PC-3 (cell line): ENCODE results near the gene GAS2L3. TPM values are rescaled to one million over a fixed set of nuclear protein-coding genes. Genes with fewer than 3 reads are reported as not detected.
A peak's percentile ranks its signal among the peaks of the same experiment; 100 is the strongest.
"Not testable (repeated sequence)": the region's sequence is repeated elsewhere in the genome, so short reads cannot be mapped to it uniquely, and the experiment has no call there.

ENCODE experiments used
- ATAC-seq: fragments of 200-7000 bp; cut with Tn5 transposase; 2 replicates; pipeline ENCODE4 v1.9.1; 2020; ENCODE audit warnings: mild to moderate bottlenecking, moderate library complexity
- BruUV-seq: library from RNA; stranded (reverse); fragments of 400-500 nt; replicated peaks from 2 replicates; lab custom pipeline; 2021; lab: Mats Ljungman, UMichigan
- CTCF ChIA-PET: fragments of 300-600 bp; sonication (Branson Sonifier 250); formaldehyde crosslinking; loops from one replicate; lab custom pipeline; 2022; ENCODE audit warnings: antibody characterized with exemption; lab: Charles Lee
- POLR2A ChIA-PET: fragments of 300-600 bp; sonication (Branson Sonifier 250); formaldehyde crosslinking; loops from one replicate; lab custom pipeline; 2022; ENCODE audit warnings: antibody characterized with exemption; ENCODE audit not compliant: unreplicated experiment; lab: Charles Lee
- DNase-seq: peaks from one replicate; pipeline ENCODE4 v3.0.0-alpha.2; 2015
- H2AFZ ChIP-seq: fragments of 300-600 bp; sonication (generic); 2 replicates; pipeline ENCODE4 v1.6.0; 2016; ENCODE audit warnings: antibody characterized with exemption, low read length
- H3F3A ChIP-seq: fragments of 300-600 bp; sonication (generic); one replicate; pipeline ENCODE4 v1.6.0; 2017; ENCODE audit warnings: antibody characterized with exemption, low read length, control low read depth, mild to moderate bottlenecking; ENCODE audit not compliant: unreplicated experiment
- H3K27ac ChIP-seq: fragments of 300-600 bp; sonication (generic); 2 replicates; pipeline ENCODE4 v1.5.1; 2016; ENCODE audit warnings: mild to moderate bottlenecking, low read length
- H3K27me3 ChIP-seq: fragments of 300-600 bp; sonication (generic); 2 replicates; pipeline ENCODE4 v1.6.1; 2016; ENCODE audit warnings: low read length, mixed read lengths
- H3K36me3 ChIP-seq: fragments of 300-600 bp; sonication (generic); 2 replicates; pipeline ENCODE4 v1.6.1; 2016; ENCODE audit warnings: low read depth, mixed run types, low read length, mixed read lengths
- H3K4me1 ChIP-seq: fragments of 300-600 bp; sonication (generic); 2 replicates; pipeline ENCODE4 v1.5.1; 2016; ENCODE audit warnings: low read length; ENCODE audit not compliant: insufficient read depth
- H3K4me2 ChIP-seq: fragments of 300-600 bp; sonication (generic); 2 replicates; pipeline ENCODE4 v1.6.0; 2016; ENCODE audit warnings: low read length
- H3K4me3 ChIP-seq: fragments of 300-600 bp; sonication (generic); 2 replicates; pipeline ENCODE4 v1.5.1; 2016; ENCODE audit warnings: mild to moderate bottlenecking, low read length, mixed read lengths
- H3K79me2 ChIP-seq: fragments of 300-600 bp; sonication (generic); 2 replicates; pipeline ENCODE4 v1.6.1; 2017; ENCODE audit warnings: low read length, mixed read lengths
- H3K9ac ChIP-seq: fragments of 300-600 bp; sonication (generic); 2 replicates; pipeline ENCODE4 v1.6.0; 2016; ENCODE audit warnings: mild to moderate bottlenecking, low read length
- H3K9me2 ChIP-seq: fragments of 300-600 bp; sonication (generic); replicated peaks from 2 replicates; pipeline ENCODE4 v1.6.1; 2016; ENCODE audit warnings: mixed run types, low read length, mixed read lengths
- H3K9me3 ChIP-seq: fragments of 300-600 bp; sonication (generic); 2 replicates; pipeline ENCODE4 v1.6.1; 2016; ENCODE audit warnings: low read length, mixed read lengths
- H4K20me1 ChIP-seq: fragments of 300-600 bp; sonication (generic); 2 replicates; pipeline ENCODE4 v1.6.1; 2016; ENCODE audit warnings: low read length, mixed read lengths
- EZH2 ChIP-seq: fragments of 300-600 bp; sonication (generic); IDR thresholded peaks from one replicate; pipeline ENCODE4 v1.6.1; 2017; ENCODE audit warnings: antibody characterized with exemption, mild to moderate bottlenecking, low read length; ENCODE audit not compliant: unreplicated experiment
- EZH2phosphoT487 ChIP-seq: fragments of 300-600 bp; sonication (generic); IDR thresholded peaks from 2 replicates; pipeline ENCODE4 v1.6.1; 2018; ENCODE audit warnings: mild to moderate bottlenecking, antibody characterized with exemption, low read length, borderline replicate concordance
- intact Hi-C: fragments of 100-400 bp; cut with micrococcal nuclease; formaldehyde crosslinking; loops from 2 replicates; pipeline ENCODE4 v1.9.0; 2023
- total RNA-seq: library from RNA; depleted of rRNA; stranded (reverse); fragments of >200 nt; gene quantifications from 2 replicates; pipeline ENCODE4 v1.2.3, GENCODE V29; 2014
- TF ChIP-seq, protein P1 (sequence below): fragments of 300-600 bp; sonication (generic); conservative IDR thresholded peaks from 2 replicates; pipeline ENCODE4 v1.5.1; 2017; ENCODE audit warnings: antibody characterized with exemption, low read depth, mild to moderate bottlenecking, low read length

Gene GAS2L3
- total RNA-seq, 1 experiment from 2014 or later, result 27.8 TPM

DNA sequence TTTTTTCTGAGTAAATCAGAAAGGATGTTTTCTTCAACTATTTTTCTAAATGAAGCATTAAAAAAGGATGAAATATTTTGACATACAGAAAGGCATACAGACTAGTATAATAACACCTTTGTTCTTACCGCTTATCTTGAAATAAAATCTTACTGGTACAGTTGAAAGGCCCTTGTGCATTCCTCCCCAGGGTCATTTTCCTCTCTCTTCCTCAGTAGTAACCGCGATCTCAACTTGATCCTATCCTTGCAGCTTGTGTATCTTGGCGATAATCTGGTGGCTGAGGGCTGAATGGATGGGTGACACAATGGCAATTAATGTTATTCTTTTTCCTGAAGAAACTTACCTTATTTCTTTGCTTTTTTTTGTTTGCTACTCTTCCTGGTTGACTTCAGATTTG lies 18.5 kb downstream of the GAS2L3 start:
- no peak; the same call in 1 of the 2 replicates for ATAC-seq
- Histone ChIP-seq H3K9me3 (0 out of 2 replicates have a peak, but pooled peaks cover 4% of the 10 kb centered on the region), H3K79me2 (peaks cover 18% of the 10 kb centered on the region), H3K27ac (no peak overlapping the region), H3K9me2 (no peaks in the 10 kb centered on the region), H4K20me1 (peaks cover 5% of the 10 kb centered on the region; the same call in 1 of the 2 replicates), H3K27me3 (no peaks in the 10 kb centered on the region), H3F3A (no peaks in the 10 kb centered on the region), H3K9ac (no peak overlapping the region), H2AFZ (no peak overlapping the region), H3K4me1 (no peaks in the 10 kb centered on the region), H3K36me3 (no peaks in the 10 kb centered on the region; the same call in 1 of the 2 replicates), H3K4me2 (no peak overlapping the region), H3K4me3 (no peak overlapping the region)
- TF ChIP-seq EZH2phosphoT487 (no peak), EZH2 (no peak)
- TF ChIP-seq, protein P1, sequence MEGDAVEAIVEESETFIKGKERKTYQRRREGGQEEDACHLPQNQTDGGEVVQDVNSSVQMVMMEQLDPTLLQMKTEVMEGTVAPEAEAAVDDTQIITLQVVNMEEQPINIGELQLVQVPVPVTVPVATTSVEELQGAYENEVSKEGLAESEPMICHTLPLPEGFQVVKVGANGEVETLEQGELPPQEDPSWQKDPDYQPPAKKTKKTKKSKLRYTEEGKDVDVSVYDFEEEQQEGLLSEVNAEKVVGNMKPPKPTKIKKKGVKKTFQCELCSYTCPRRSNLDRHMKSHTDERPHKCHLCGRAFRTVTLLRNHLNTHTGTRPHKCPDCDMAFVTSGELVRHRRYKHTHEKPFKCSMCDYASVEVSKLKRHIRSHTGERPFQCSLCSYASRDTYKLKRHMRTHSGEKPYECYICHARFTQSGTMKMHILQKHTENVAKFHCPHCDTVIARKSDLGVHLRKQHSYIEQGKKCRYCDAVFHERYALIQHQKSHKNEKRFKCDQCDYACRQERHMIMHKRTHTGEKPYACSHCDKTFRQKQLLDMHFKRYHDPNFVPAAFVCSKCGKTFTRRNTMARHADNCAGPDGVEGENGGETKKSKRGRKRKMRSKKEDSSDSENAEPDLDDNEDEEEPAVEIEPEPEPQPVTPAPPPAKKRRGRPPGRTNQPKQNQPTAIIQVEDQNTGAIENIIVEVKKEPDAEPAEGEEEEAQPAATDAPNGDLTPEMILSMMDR, result no peak
- no peak for DNase-seq
- ChIA-PET POLR2A (interaction anchor here (0.5 kb wide), 1 partner anchor 87 kb away, joined by 7 read pairs; no protein-coding TSS in a partner anchor), CTCF (no interaction called here)
- no TSS peak for BruUV-seq
- intact Hi-C loops, result no loop called here

DNA sequence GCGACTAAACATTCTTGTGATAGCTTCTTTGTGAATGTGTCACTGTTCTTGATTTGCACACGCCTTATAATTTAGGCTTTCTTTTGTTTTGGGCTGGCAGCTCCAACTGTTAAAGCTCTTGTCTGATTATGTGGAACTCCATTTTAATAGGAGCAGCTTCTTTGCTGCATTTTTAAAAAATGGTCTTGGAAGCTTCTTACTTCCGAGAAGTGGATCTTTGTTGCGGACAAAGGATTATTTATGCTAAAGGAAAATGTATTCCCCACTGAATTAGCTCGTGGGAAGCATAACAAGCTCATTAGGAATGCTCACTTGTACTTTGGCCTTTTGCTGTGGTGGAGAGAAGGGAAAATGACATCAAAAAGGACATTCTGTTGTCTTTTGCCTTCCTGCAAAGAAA lies 20.0 kb downstream of the GAS2L3 start:
- 0 out of 2 replicates have a peak overlapping the region, but pooled peaks have one; percentile 15 for H2AFZ ChIP-seq
- H3K36me3 ChIP-seq, result no peaks in the 10 kb centered on the region
- H3K79me2 ChIP-seq, result peaks cover 18% of the 10 kb centered on the region
- no peak for TF ChIP-seq EZH2phosphoT487
- TF ChIP-seq, protein P1, result no peak
- intact Hi-C loops, result no loop called here
- no peak overlapping the region for H3K4me3 ChIP-seq
- no peaks in the 10 kb centered on the region for H3K9me3 ChIP-seq
- no peaks in the 10 kb centered on the region for H3F3A ChIP-seq
- no peak overlapping the region for H3K27ac ChIP-seq
- H3K27me3 ChIP-seq, result no peaks in the 10 kb centered on the region
- no peak overlapping the region for H3K4me2 ChIP-seq
- no peaks in the 10 kb centered on the region for H3K9me2 ChIP-seq
- H3K4me1 ChIP-seq, result no peaks in the 10 kb centered on the region
- peaks cover 5% of the 10 kb centered on the region; the same call in 1 of the 2 replicates for H4K20me1 ChIP-seq
- ATAC-seq (no peak), DNase-seq (no peak)
- POLR2A ChIA-PET, result no interaction called here
- no peak overlapping the region for H3K9ac ChIP-seq
- CTCF ChIA-PET, result no interaction called here
- BruUV-seq, result no TSS peak

DNA sequence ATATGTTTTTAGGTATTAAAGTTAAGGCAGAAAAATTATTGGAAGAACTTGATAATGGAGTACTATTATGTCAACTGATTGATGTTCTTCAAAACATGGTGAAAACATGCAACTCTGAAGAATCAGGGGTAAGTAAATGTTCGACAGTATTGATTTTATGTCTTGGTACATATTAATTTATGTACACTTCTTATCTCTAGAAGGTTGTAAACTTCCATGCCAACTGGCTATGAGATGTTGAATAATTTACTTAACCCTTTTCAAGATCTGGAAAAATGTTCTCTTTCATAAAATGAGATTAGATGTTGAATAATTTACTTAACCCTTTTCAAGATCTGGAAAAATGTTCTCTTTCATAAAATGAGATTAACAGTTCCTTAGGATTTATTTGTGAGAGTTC lies 28.1 kb downstream of the GAS2L3 start:
- Histone ChIP-seq H3F3A (no peaks in the 10 kb centered on the region), H3K9me2 (no peaks in the 10 kb centered on the region), H3K4me3 (no peak overlapping the region), H3K79me2 (no peaks in the 10 kb centered on the region), H3K9ac (no peak overlapping the region), H2AFZ (no peak overlapping the region), H3K27ac (no peak overlapping the region), H3K9me3 (no peaks in the 10 kb centered on the region), H4K20me1 (no peaks in the 10 kb centered on the region), H3K36me3 (peaks cover 4% of the 10 kb centered on the region; the same call in 1 of the 2 replicates), H3K27me3 (no peaks in the 10 kb centered on the region), H3K4me1 (no peaks in the 10 kb centered on the region), H3K4me2 (no peak overlapping the region)
- no peak for ATAC-seq
- no TSS peak for BruUV-seq
- POLR2A ChIA-PET, result no interaction called here
- intact Hi-C loops, result no loop called here
- TF ChIP-seq EZH2 (no peak), EZH2phosphoT487 (no peak)
- TF ChIP-seq, protein P1, result no peak
- no peak for DNase-seq
- CTCF ChIA-PET, result no interaction called here

DNA sequence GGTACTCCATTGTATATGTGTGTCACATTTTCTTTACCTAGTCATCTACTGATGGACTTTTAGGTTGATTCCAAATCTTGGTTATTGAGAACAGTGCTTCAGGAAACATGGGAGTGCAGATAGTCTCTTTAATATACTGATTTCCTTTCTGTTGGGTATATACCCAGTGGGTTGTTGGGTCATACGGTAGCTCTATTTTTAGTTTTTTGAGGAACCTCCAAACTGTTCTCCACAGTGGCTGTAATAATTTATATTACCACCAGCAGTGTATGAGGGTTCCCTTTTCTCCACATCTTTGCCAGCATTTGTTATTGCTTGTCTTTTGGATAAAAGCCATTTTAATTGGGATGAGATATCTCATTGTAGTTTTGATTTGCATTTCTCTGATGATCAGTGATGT lies 29.5 kb downstream of the GAS2L3 start:
- intact Hi-C loops, H3K27me3 ChIP-seq, H3K4me1 ChIP-seq, H2AFZ ChIP-seq, H3K9me2 ChIP-seq, H3K9ac ChIP-seq, H3K9me3 ChIP-seq, POLR2A ChIA-PET, H3K4me2 ChIP-seq, H3K27ac ChIP-seq, H3K36me3 ChIP-seq, H3K79me2 ChIP-seq, CTCF ChIA-PET, DNase-seq, H3K4me3 ChIP-seq, H3F3A ChIP-seq, BruUV-seq, H4K20me1 ChIP-seq, ATAC-seq: not testable (repeated sequence)
